Uterus (tissue), 4 donors: ENCODE measurements around the gene TPH2. TPM values are rescaled to one million over a fixed set of nuclear protein-coding genes. Genes with fewer than 3 reads are reported as not detected.

Source experiments
- DNase-seq, 2 donors: peaks; one replicate each; pipeline ENCODE4 v3.0.0-alpha.2; 2019 to 2020
- H3K27ac ChIP-seq, 2 donors: fragments of 200-600 bp; sonication (generic); 1 replicate in 1 of 2; 2 replicates in 1 of 2; pipeline ENCODE4 v1.5.1; 2016 to 2018
- H3K27me3 ChIP-seq, 2 donors: fragments of 200-600 bp; sonication (generic); one replicate each; pipeline ENCODE4 v1.5.1; 2018 to 2019; ENCODE audit warnings: control low read depth in 1 of 2
- H3K36me3 ChIP-seq, 2 donors: fragments of 200-600 bp; sonication (generic); one replicate each; pipeline ENCODE4 v1.5.1; 2019; ENCODE audit warnings: control low read depth in 1 of 2
- H3K4me1 ChIP-seq, 2 donors: fragments of 200-600 bp; sonication (generic); one replicate each; pipeline ENCODE4 v1.5.1; 2018 to 2019; ENCODE audit warnings: control low read depth in 1 of 2
- H3K4me3 ChIP-seq, 2 donors: fragments of 200-600 bp; sonication (generic); 1 replicate in 1 of 2; 2 replicates in 1 of 2; pipeline ENCODE4 v1.5.1; 2018 to 2019; ENCODE audit warnings: mild to moderate bottlenecking in 1 of 2
- H3K9me3 ChIP-seq, 2 donors: fragments of 200-600 bp; sonication (generic); one replicate each; pipeline ENCODE4 v1.5.1; 2019; ENCODE audit warnings: control low read depth in 1 of 2
- POLR2A ChIP-seq, 2 donors: fragments of 450-650 bp; IDR thresholded peaks; one replicate each; pipeline ENCODE4 v1.6.1; 2016; ENCODE audit warnings: antibody characterized with exemption in 2 of 2, mild to moderate bottlenecking in 1 of 2, moderate library complexity in 1 of 2
- intact Hi-C: fragments of 100-400 bp; cut with DNase I; formaldehyde crosslinking; loops from one replicate; pipeline ENCODE4 v1.15.1; 2023; ENCODE audit warnings: low total_unique reads
- total RNA-seq, 4 donors: library from RNA; depleted of rRNA in 3 of 4; stranded (reverse); fragments of >200 nt in 3 of 4; gene quantifications; one replicate each; pipeline versions ENCODE4 v1.1.0 to v1.2.4, GENCODE V29; 2014 to 2023
- TF ChIP-seq, protein P1 (sequence below), 4 experiments: fragments of 200-600 bp in 2 of 4; fragments of 450-650 bp in 2 of 4; sonication (generic) in 2 of 4; IDR thresholded peaks; one replicate each; pipeline ENCODE4 v1.5.1; 2016 to 2019; ENCODE audit warnings: antibody characterized with exemption in 4 of 4, mild to moderate bottlenecking in 2 of 4, moderate library complexity in 1 of 4
- donor health status: DM: yes; HTN: yes; CAD: no.

The TPH2 gene
- total RNA-seq, 4 donors from 2014 or later = not detected

DNA sequence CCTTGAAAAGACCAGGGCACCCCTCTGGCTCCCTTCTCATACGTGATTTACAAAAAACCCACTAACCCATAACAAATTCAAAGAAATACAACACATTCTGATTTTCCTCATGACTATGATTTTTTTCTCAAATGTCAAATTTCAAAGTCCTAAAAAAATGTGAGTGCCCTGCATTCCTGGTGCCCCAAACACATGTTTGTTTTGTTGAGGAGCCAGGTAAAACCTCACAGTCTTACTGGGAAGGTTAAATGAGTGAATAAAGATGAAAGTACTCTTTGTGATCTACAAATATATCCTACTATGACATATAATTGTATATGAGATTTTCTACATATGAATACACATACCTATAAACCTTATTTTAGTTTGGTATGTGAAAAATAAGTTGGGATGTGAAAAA lies 30.7 kb downstream of the TPH2 start:
- intact Hi-C loops = no loop called here
- no peaks in the 10 kb centered on the region for H3K9me3 ChIP-seq
- no peaks in the 10 kb centered on the region for H3K36me3 ChIP-seq
- TF ChIP-seq, protein P1, sequence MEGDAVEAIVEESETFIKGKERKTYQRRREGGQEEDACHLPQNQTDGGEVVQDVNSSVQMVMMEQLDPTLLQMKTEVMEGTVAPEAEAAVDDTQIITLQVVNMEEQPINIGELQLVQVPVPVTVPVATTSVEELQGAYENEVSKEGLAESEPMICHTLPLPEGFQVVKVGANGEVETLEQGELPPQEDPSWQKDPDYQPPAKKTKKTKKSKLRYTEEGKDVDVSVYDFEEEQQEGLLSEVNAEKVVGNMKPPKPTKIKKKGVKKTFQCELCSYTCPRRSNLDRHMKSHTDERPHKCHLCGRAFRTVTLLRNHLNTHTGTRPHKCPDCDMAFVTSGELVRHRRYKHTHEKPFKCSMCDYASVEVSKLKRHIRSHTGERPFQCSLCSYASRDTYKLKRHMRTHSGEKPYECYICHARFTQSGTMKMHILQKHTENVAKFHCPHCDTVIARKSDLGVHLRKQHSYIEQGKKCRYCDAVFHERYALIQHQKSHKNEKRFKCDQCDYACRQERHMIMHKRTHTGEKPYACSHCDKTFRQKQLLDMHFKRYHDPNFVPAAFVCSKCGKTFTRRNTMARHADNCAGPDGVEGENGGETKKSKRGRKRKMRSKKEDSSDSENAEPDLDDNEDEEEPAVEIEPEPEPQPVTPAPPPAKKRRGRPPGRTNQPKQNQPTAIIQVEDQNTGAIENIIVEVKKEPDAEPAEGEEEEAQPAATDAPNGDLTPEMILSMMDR (IDR thresholded peaks at IDR 0.05) = no peak
- no peak for TF ChIP-seq POLR2A (IDR thresholded peaks at IDR 0.05)
- no peaks in the 10 kb centered on the region for H3K27me3 ChIP-seq
- no peaks in the 10 kb centered on the region for H3K4me1 ChIP-seq
- H3K4me3 ChIP-seq = no peak overlapping the region
- no peak overlapping the region for H3K27ac ChIP-seq
- DNase-seq = no peak

DNA sequence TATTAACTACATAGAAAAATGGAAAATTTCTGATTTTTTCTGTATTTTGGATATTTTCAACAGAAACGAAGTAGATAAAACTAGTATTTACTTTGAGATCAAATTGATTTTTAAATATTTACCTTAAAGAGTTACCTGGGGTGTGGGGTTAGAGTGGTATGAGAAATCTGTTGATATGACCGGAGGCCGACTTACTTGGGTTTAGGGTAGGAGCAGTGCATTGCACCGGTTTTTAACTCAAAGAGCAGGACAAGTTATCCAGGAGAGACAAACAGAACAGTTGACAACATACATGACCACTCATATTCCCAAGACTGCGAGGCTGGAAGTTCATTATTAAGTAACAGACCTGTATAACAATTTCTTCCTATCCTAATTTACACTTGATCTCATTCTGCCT lies 31.4 kb downstream of the TPH2 start:
- TF ChIP-seq, protein P1 (IDR thresholded peaks at IDR 0.05) = no peak
- no peak for TF ChIP-seq POLR2A (IDR thresholded peaks at IDR 0.05)
- intact Hi-C loops = no loop called here
- H3K4me1 ChIP-seq = no peaks in the 10 kb centered on the region

DNA sequence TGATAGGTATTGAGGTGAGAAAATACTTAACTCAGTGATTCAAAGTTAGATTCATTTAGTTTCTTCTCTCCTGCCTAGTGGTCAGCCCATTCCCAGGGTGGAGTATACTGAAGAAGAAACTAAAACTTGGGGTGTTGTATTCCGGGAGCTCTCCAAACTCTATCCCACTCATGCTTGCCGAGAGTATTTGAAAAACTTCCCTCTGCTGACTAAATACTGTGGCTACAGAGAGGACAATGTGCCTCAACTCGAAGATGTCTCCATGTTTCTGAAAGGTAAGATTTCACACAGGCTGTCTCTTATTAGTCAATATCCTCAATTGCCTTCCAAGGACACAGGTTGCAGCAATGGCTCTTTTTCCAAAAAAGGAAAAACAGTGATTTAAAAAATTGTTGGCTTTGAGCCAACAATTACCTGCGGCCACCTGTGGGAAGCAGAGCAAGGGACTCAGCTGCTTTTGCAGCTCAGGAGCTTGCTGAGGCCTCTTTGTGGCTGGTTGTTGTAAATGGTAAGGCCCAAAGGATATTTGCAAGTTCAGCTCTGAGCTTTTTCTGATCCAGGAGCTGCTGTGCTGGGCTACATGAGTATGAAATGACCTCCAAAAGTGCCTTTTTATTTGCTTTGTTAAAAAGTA lies 33.9 kb downstream of the TPH2 start:
- DNase-seq = no peak
- Histone ChIP-seq H3K27me3 (no peaks in the 10 kb centered on the region), H3K36me3 (no peaks in the 10 kb centered on the region), H3K4me3 (no peak overlapping the region), H3K27ac (no peak overlapping the region), H3K4me1 (no peaks in the 10 kb centered on the region), H3K9me3 (no peaks in the 10 kb centered on the region)
- intact Hi-C loops = no loop called here
- TF ChIP-seq, protein P1 (IDR thresholded peaks at IDR 0.05) = no peak
- TF ChIP-seq POLR2A (IDR thresholded peaks at IDR 0.05) = no peak

More for the DNA sequence above, 31.4 kb downstream of the TPH2 start:
- Histone ChIP-seq H3K36me3 (no peaks in the 10 kb centered on the region), H3K9me3 (no peaks in the 10 kb centered on the region), H3K27me3 (no peaks in the 10 kb centered on the region), H3K27ac (no peak overlapping the region), H3K4me3 (no peak overlapping the region)
- no peak for DNase-seq

DNA sequence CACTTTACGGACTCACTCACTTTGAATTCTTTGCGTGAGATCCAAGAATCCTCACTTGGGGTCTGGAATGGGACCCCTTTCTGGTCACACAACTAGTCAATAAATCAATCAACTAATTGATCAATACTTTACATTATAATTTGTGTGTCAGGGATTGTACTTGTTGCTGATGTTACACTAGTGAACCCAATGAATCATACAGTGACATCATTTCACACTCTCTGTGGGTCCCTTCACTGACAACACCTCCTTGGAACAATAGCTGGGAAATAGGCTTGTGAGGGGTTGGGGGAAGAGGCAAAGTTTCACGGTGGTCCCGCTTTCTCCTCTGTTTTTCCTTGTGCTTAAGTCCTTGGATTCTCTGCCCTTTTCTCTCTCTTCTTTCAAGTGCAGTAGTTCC lies 35.0 kb downstream of the TPH2 start:
- H3K27me3 ChIP-seq = no peaks in the 10 kb centered on the region
- DNase-seq = no peak
- H3K4me3 ChIP-seq = no peak overlapping the region
- H3K27ac ChIP-seq = no peak overlapping the region
- intact Hi-C loops = no loop called here
- H3K9me3 ChIP-seq = no peaks in the 10 kb centered on the region
- no peaks in the 10 kb centered on the region for H3K36me3 ChIP-seq
- no peaks in the 10 kb centered on the region for H3K4me1 ChIP-seq
- TF ChIP-seq, protein P1 (IDR thresholded peaks at IDR 0.05) = no peak

DNA sequence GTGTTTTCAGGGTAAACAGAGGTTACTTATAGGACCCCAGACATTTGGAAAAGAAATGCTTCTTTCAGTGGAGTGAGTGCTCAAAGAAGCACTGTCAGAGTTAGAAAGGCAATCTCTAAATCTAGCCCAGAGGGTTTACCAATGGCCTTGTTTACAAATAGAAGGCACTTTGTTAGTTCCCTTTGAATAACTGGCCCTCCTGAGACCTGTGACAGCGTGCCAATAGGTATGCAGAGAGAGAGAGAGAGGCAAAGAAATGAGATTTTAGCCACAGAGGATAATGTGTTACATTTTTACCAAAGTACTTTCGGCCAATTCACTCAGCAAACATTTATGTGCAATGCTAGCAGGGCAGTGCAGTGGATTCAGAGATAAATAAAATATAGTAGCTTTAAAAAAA lies 41.9 kb downstream of the TPH2 start:
- Histone ChIP-seq H3K4me3 (no peak overlapping the region), H3K27me3 (no peaks in the 10 kb centered on the region), H3K4me1 (no peaks in the 10 kb centered on the region), H3K9me3 (no peaks in the 10 kb centered on the region), H3K27ac (no peak overlapping the region), H3K36me3 (no peaks in the 10 kb centered on the region)
- intact Hi-C loops = no loop called here
- TF ChIP-seq, protein P1 (IDR thresholded peaks at IDR 0.05) = no peak
- TF ChIP-seq POLR2A (IDR thresholded peaks at IDR 0.05) = no peak
- no peak for DNase-seq
